Neural progenitor cell (in vitro differentiated cells): ENCODE results near the gene TAF10. TPM values are rescaled to one million over a fixed set of nuclear protein-coding genes. Genes with fewer than 3 reads are reported as not detected.

Experiments
- DNase-seq: peaks from one replicate; pipeline ENCODE4 v3.0.0-alpha.2; 2016; ENCODE audit warnings: low spot score
- H2AFZ ChIP-seq: fragments of 200-600 bp; sonication (generic); replicated peaks from 2 replicates; pipeline ENCODE4 v1.6.1; 2016; ENCODE audit warnings: antibody characterized with exemption
- H3F3A ChIP-seq: fragments of 200-600 bp; sonication (generic); 2 replicates; pipeline ENCODE4 v1.6.1; 2016; ENCODE audit warnings: antibody characterized with exemption, low read depth
- H3K27ac ChIP-seq: fragments of 200-600 bp; sonication (generic); 2 replicates; pipeline ENCODE4 v1.5.1; 2016; ENCODE audit warnings: mild to moderate bottlenecking
- H3K27me3 ChIP-seq: fragments of 200-600 bp; sonication (generic); 2 replicates; pipeline ENCODE4 v1.6.1; 2016; ENCODE audit warnings: mild to moderate bottlenecking, moderate library complexity
- H3K36me3 ChIP-seq: fragments of 200-600 bp; sonication (generic); 2 replicates; pipeline ENCODE4 v1.5.1; 2016
- H3K4me1 ChIP-seq: fragments of 200-600 bp; sonication (generic); 2 replicates; pipeline ENCODE4 v1.6.1; 2016; ENCODE audit warnings: mixed run types
- H3K4me2 ChIP-seq: fragments of 200-600 bp; sonication (generic); 2 replicates; pipeline ENCODE4 v1.6.1; 2016
- H3K4me3 ChIP-seq: fragments of 200-600 bp; sonication (generic); 2 replicates; pipeline ENCODE4 v1.5.1; 2016
- H3K79me2 ChIP-seq: fragments of 200-600 bp; sonication (generic); 2 replicates; pipeline ENCODE4 v1.6.1; 2016; ENCODE audit warnings: low read depth
- H3K9ac ChIP-seq: fragments of 200-600 bp; sonication (generic); 2 replicates; pipeline ENCODE4 v1.6.1; 2016
- H3K9me3 ChIP-seq: fragments of 200-600 bp; sonication (generic); 2 replicates; pipeline ENCODE4 v1.5.1; 2016; ENCODE audit warnings: low read depth
- H4K20me1 ChIP-seq: fragments of 200-600 bp; sonication (generic); 2 replicates; pipeline ENCODE4 v1.6.1; 2016; ENCODE audit warnings: low read depth
- H3K27ac Mint-ChIP-seq: 3 replicates; pipeline ENCODE4 v1.8.0; 2021; ENCODE audit warnings: mixed read lengths
- H3K27me3 Mint-ChIP-seq: 2 replicates; pipeline ENCODE4 v1.8.0; 2022; ENCODE audit warnings: low read depth, mild to moderate bottlenecking, inconsistent platforms, moderate library complexity, mixed read lengths; ENCODE audit not compliant: insufficient read depth
- H3K36me3 Mint-ChIP-seq: 3 replicates; pipeline ENCODE4 v1.8.0; 2021; ENCODE audit warnings: mixed read lengths
- H3K4me1 Mint-ChIP-seq: 3 replicates; pipeline ENCODE4 v1.8.0; 2021; ENCODE audit warnings: mixed read lengths
- H3K4me3 Mint-ChIP-seq: 3 replicates; pipeline ENCODE4 v1.8.0; 2021; ENCODE audit warnings: mild to moderate bottlenecking, moderate library complexity, mixed read lengths
- H3K9me3 Mint-ChIP-seq: 3 replicates; pipeline ENCODE4 v1.8.0; 2020; ENCODE audit warnings: mixed read lengths
- CTCF ChIP-seq: fragments of 200-600 bp; sonication (generic); IDR thresholded peaks from 2 replicates; pipeline ENCODE4 v1.5.1; 2017; ENCODE audit warnings: antibody characterized with exemption, mild to moderate bottlenecking
- EZH2 ChIP-seq: fragments of 200-600 bp; sonication (generic); IDR thresholded peaks from 2 replicates; pipeline ENCODE4 v1.6.1; 2017; ENCODE audit warnings: antibody characterized with exemption, mild to moderate bottlenecking, moderate library complexity
- EZH2phosphoT487 ChIP-seq: fragments of 200-600 bp; sonication (generic); IDR thresholded peaks from 2 replicates; pipeline ENCODE4 v1.6.1; 2017; ENCODE audit warnings: antibody characterized with exemption
- total RNA-seq: library from RNA; depleted of rRNA; stranded (reverse); fragments of >200 nt; gene quantifications from 2 replicates; pipeline ENCODE4 v1.2.3, GENCODE V29; 2015; ENCODE audit warnings: low replicate concordance

Gene TAF10
- total RNA-seq, 1 donor from 2014 or later, result 34.1 TPM

GRCh38 chr11:6622261-6623171 is 10.5 kb upstream of the TAF10 start:
- H3K4me3 ChIP-seq, result no peak overlapping the region
- no peak overlapping the region for H3K9ac ChIP-seq
- Mint-ChIP-seq H3K27me3 (no peaks in the 10 kb centered on the region), H3K36me3 (peaks cover 16% of the 10 kb centered on the region), H3K27ac (no peak overlapping the region), H3K9me3 (no peaks in the 10 kb centered on the region), H3K4me1 (no peaks in the 10 kb centered on the region), H3K4me3 (no peak overlapping the region)
- H3K27me3 ChIP-seq, result no peaks in the 10 kb centered on the region
- H3K27ac ChIP-seq, result no peak overlapping the region
- TF ChIP-seq EZH2phosphoT487 (no peak), CTCF (no peak), EZH2 (no peak)
- H3K4me2 ChIP-seq, result no peak overlapping the region
- DNase-seq, result no peak
- H2AFZ ChIP-seq, result no peak overlapping the region
- no peaks in the 10 kb centered on the region for H3K36me3 ChIP-seq
- H3K79me2 ChIP-seq, result peaks cover 4% of the 10 kb centered on the region
- no peaks in the 10 kb centered on the region for H4K20me1 ChIP-seq
- H3K4me1 ChIP-seq, result peaks cover 20% of the 10 kb centered on the region
- H3K9me3 ChIP-seq, result no peaks in the 10 kb centered on the region
- peaks cover 11% of the 10 kb centered on the region for H3F3A ChIP-seq

GRCh38 chr11:6621711-6622211 is 9.7 kb upstream of the TAF10 start:
- Mint-ChIP-seq H3K27me3 (no peaks in the 10 kb centered on the region), H3K27ac (no peak overlapping the region), H3K4me3 (no peak overlapping the region), H3K4me1 (no peaks in the 10 kb centered on the region), H3K9me3 (no peaks in the 10 kb centered on the region), H3K36me3 (peaks cover 13% of the 10 kb centered on the region)
- Histone ChIP-seq H3K4me2 (no peak overlapping the region), H3K27ac (no peak overlapping the region), H4K20me1 (no peaks in the 10 kb centered on the region), H3K36me3 (no peaks in the 10 kb centered on the region), H3K9ac (no peak overlapping the region), H3K27me3 (no peaks in the 10 kb centered on the region), H3K4me3 (no peak overlapping the region), H3K4me1 (peaks cover 20% of the 10 kb centered on the region), H3K9me3 (no peaks in the 10 kb centered on the region), H3K79me2 (peaks cover 4% of the 10 kb centered on the region), H2AFZ (no peak overlapping the region), H3F3A (peaks cover 11% of the 10 kb centered on the region)
- TF ChIP-seq EZH2phosphoT487 (no peak), EZH2 (no peak), CTCF (no peak)
- no peak for DNase-seq

- H3K4me3 Mint-ChIP-seq, result no peak overlapping the region
- no peak overlapping the region for H3K4me3 ChIP-seq
- H3K27ac Mint-ChIP-seq, result no peak overlapping the region
- peaks cover 11% of the 10 kb centered on the region for H3F3A ChIP-seq
- no peaks in the 10 kb centered on the region for H3K36me3 ChIP-seq
- peak; percentile 34 for DNase-seq
- no peak for TF ChIP-seq EZH2
- TF ChIP-seq EZH2phosphoT487, result no peak
- no peak for TF ChIP-seq CTCF
- H3K9ac ChIP-seq, result no peak overlapping the region
- H3K27me3 Mint-ChIP-seq, result no peaks in the 10 kb centered on the region
- H2AFZ ChIP-seq, result peak overlapping the region; percentile 19
- H3K79me2 ChIP-seq, result peaks cover 4% of the 10 kb centered on the region
- H4K20me1 ChIP-seq, result no peaks in the 10 kb centered on the region
- H3K27ac ChIP-seq, result no peak overlapping the region
- H3K27me3 ChIP-seq, result no peaks in the 10 kb centered on the region
- peak overlapping the region; percentile 13 for H3K4me2 ChIP-seq
- H3K9me3 Mint-ChIP-seq, result no peaks in the 10 kb centered on the region
- no peaks in the 10 kb centered on the region for H3K4me1 Mint-ChIP-seq
- H3K36me3 Mint-ChIP-seq, result peaks cover 11% of the 10 kb centered on the region
- no peaks in the 10 kb centered on the region for H3K9me3 ChIP-seq
- peaks cover 20% of the 10 kb centered on the region for H3K4me1 ChIP-seq
Measured at GRCh38 chr11:6620636-6621035, 8.6 kb upstream of the TAF10 start.
